ENCODE results near the gene MARK2. TPM values are rescaled to one million over a fixed set of nuclear protein-coding genes. Genes with fewer than 3 reads are reported as not detected.

The MARK2 gene
- total RNA-seq, 2 experiments from 2014 or later, result 31.5 to 33.5 TPM

GRCh38 chr11:63892228-63892627, 53.3 kb downstream of the MARK2 start:
- ChIA-PET POLR2A (interaction anchor here (0.5 kb wide), 1 partner anchor 32 kb away, joined by 3 read pairs; no protein-coding TSS in a partner anchor), CTCF (interaction anchor here (0.6 kb wide), 1 partner anchor 942 kb away, joined by 3 read pairs; no protein-coding TSS in a partner anchor)

GRCh38 chr11:63893355-63893754, 54.4 kb downstream of the MARK2 start:
- POLR2A ChIA-PET, result no interaction called here
- CTCF ChIA-PET, result interaction anchor here (0.5 kb wide), 1 partner anchor 253 kb away, joined by 3 read pairs; no protein-coding TSS in a partner anchor

- POLR2A ChIA-PET, result no interaction called here
- CTCF ChIA-PET, result interaction anchor here (0.7 to 1.6 kb wide), 2 partner anchors 59 to 994 kb away, joined by 3 to 5 read pairs; no protein-coding TSS in a partner anchor
These were observed 57.2 kb downstream of the MARK2 start for GRCh38 chr11:63896071-63896470.

- ChIA-PET CTCF (interaction anchor here (1.4 to 1.6 kb wide), 2 partner anchors 9 to 60 kb away, joined by 3 to 5 read pairs; no protein-coding TSS in a partner anchor), POLR2A (no interaction called here)
These were observed 58.7 kb downstream of the MARK2 start for GRCh38 chr11:63897459-63898146.

- POLR2A ChIA-PET, result no interaction called here
- CTCF ChIA-PET, result interaction anchor here (2.9 kb wide), 1 partner anchor 64 kb away, joined by 11 read pairs; no protein-coding TSS in a partner anchor
These were observed 62.8 kb downstream of the MARK2 start for GRCh38 chr11:63901660-63902059.

- CTCF ChIA-PET, result interaction anchor here (0.7 to 2.4 kb wide), 3 partner anchors 13 to 250 kb away, joined by 3 to 6 read pairs (median 3); partner anchors contain the start of gene RCOR2
These were observed 65.0 kb downstream of the MARK2 start for GRCh38 chr11:63903884-63904283.

GRCh38 chr11:63904743-63905142, 65.8 kb downstream of the MARK2 start:
- POLR2A ChIA-PET, result no interaction called here
- CTCF ChIA-PET, result interaction anchor here (0.7 kb wide), 1 partner anchor 251 kb away, joined by 3 read pairs; no protein-coding TSS in a partner anchor

More at GRCh38 chr11:63903884-63904283, 65.0 kb downstream of the MARK2 start:
- POLR2A ChIA-PET, result no interaction called here

GRCh38 chr11:63905179-63905578, 66.3 kb downstream of the MARK2 start:
- CTCF ChIA-PET, result no interaction called here
- POLR2A ChIA-PET, result no interaction called here

- CTCF ChIA-PET, result interaction anchor here (0.7 to 1.5 kb wide), 3 partner anchors 9 to 69 kb away, joined by 3 to 10 read pairs (median 3); no protein-coding TSS in a partner anchor
- POLR2A ChIA-PET, result interaction anchor here (0.9 kb wide), 1 partner anchor 67 kb away, joined by 5 read pairs; the partner anchor contains the start of gene MARK2
These were observed 67.2 kb downstream of the MARK2 start for GRCh38 chr11:63906087-63906486.

GRCh38 chr11:63906585-63906984, 67.7 kb downstream of the MARK2 start:
- CTCF ChIA-PET, result interaction anchor here (0.6 to 1.5 kb wide), 5 partner anchors 9 to 75 kb away, joined by 3 to 10 read pairs (median 3); no protein-coding TSS in a partner anchor
- POLR2A ChIA-PET, result interaction anchor here (0.9 kb wide), 1 partner anchor 68 kb away, joined by 5 read pairs; the partner anchor contains the start of gene MARK2

- ChIA-PET POLR2A (interaction anchor here (0.9 kb wide), 1 partner anchor 68 kb away, joined by 5 read pairs; the partner anchor contains the start of gene MARK2), CTCF (interaction anchor here (0.6 to 1.5 kb wide), 4 partner anchors 23 to 76 kb away, joined by 3 to 10 read pairs (median 4); no protein-coding TSS in a partner anchor)
These were observed 68.2 kb downstream of the MARK2 start for GRCh38 chr11:63907063-63907462.

GRCh38 chr11:63907808-63908530, 69.1 kb downstream of the MARK2 start:
- CTCF ChIA-PET, result interaction anchor here (1.2 kb wide), 1 partner anchor 43 kb away, joined by 3 read pairs; no protein-coding TSS in a partner anchor
- POLR2A ChIA-PET, result no interaction called here

GRCh38 chr11:63908631-63909401, 69.9 kb downstream of the MARK2 start:
- CTCF ChIA-PET, result no interaction called here
- POLR2A ChIA-PET, result no interaction called here

GRCh38 chr11:63909591-63910506, 70.9 kb downstream of the MARK2 start:
- ChIA-PET POLR2A (interaction anchor here (0.6 kb wide), 1 partner anchor 55 kb away, joined by 4 read pairs; no protein-coding TSS in a partner anchor), CTCF (no interaction called here)

GRCh38 chr11:63910675-63911074, 71.8 kb downstream of the MARK2 start:
- ChIA-PET POLR2A (no interaction called here), CTCF (interaction anchor here (0.6 to 0.9 kb wide), 2 partner anchors 74 to 128 kb away, joined by 3 read pairs; no protein-coding TSS in a partner anchor)

- CTCF ChIA-PET, result interaction anchor here (0.6 to 0.9 kb wide), 2 partner anchors 74 to 128 kb away, joined by 3 read pairs; no protein-coding TSS in a partner anchor
These were observed 72.5 kb downstream of the MARK2 start for GRCh38 chr11:63911440-63911839.

GRCh38 chr11:63911876-63912275, 73.0 kb downstream of the MARK2 start:
- ChIA-PET CTCF (no interaction called here), POLR2A (no interaction called here)

More at GRCh38 chr11:63911440-63911839, 72.5 kb downstream of the MARK2 start:
- POLR2A ChIA-PET, result no interaction called here

- POLR2A ChIA-PET, result no interaction called here
- CTCF ChIA-PET, result no interaction called here
These were observed 73.8 kb downstream of the MARK2 start for GRCh38 chr11:63912678-63913077.

All from activated CD8-positive, alpha-beta memory T cell treated with anti-CD3 and anti-CD28 coated beads for 36 hours (primary cell).